Stromal cell of bone marrow (primary cell): ENCODE data around the gene PTTG1IP.
"Not testable (repeated sequence)": the region's sequence is repeated elsewhere in the genome, so short reads cannot be mapped to it uniquely, and the experiment has no call there.

Experiments used
- DNase-seq: peaks from one replicate; pipeline ENCODE4 v3.0.0-alpha.2; 2012; ENCODE audit warnings: low read depth

PTTG1IP gene

DNA sequence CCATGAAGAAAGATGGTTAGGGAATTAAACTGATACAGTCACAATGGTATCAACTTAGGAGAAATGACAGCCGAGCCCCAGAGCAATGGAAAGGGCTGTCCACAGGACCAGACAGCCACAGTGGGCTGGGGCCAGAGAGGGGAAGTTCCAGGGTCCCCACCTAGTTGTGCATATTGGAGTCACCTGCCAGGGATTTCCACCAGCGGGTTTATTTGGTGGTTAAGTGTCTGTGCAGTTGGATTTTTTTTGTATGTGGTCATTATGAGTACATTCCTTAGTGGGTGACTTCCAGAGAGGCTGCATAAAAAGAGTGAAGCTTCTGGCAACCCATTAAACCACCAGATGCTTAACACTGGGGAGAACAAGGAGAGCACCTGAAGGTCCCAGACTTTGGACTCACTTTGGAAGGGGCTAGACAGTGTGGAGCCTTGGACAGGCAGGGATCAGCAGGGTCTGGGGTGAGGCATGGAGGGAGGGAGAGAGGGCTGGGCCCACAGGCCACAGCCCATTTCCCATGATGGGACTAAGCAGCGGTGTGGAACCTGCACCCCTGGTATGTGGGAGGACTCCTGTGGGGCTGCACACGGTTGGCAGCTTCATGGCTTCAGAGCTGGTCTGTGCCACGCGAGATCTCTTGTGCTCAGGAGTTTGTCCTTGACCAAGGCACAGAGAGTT is 7.8 kb upstream of the PTTG1IP start:
- no peak for DNase-seq

GRCh38 chr21:44880405-44881197 is 7.1 kb upstream of the PTTG1IP start:
- DNase-seq = no peak

- not testable (repeated sequence) for DNase-seq
These were observed 5.7 kb upstream of the PTTG1IP start for GRCh38 chr21:44879238-44879637.

DNA sequence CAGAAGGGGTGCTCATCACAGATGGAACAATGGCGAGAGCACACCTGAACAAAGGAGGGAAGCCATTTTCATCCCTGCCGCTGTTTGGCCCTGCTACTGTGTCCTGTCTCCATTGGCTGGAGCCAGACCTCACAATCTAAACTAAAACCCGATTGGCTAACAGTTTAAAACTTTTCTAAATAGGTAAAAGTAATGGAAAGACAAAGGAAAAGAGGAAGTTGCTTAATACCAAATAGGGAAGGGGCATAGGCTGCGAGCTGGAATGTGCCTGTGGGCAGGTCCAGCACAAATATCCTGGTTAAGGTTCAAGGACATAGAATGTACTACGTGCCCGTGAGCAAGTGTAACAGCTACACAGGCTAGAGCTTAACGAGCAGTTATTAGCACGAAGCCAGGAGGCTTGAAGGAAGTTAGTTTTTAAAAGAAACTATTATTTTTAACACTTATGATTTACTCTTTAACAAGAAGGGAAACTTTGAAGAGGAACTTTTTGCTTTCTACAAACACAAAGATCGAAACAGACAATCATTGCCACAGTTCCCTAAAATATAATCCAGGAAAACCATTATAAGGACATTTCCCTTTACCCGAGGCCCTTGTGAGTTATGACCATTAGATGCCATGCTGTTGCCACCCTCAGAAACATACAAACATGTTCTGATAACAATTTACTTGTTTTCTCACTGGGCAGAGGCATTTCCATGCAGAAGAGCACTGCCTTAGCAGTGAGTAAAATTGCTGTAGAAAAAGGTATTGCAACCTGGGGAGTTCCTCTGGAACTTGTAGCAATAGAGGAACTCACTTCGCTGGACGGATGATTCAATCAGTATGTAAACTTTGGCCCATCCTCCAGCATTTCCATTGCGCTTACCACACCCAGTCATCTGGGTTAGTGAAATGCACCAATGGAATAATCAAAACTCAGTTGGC is 4.8 kb upstream of the PTTG1IP start:
- no peak for DNase-seq

GRCh38 chr21:44876849-44877575 is 3.5 kb upstream of the PTTG1IP start:
- DNase-seq = no peak

DNA sequence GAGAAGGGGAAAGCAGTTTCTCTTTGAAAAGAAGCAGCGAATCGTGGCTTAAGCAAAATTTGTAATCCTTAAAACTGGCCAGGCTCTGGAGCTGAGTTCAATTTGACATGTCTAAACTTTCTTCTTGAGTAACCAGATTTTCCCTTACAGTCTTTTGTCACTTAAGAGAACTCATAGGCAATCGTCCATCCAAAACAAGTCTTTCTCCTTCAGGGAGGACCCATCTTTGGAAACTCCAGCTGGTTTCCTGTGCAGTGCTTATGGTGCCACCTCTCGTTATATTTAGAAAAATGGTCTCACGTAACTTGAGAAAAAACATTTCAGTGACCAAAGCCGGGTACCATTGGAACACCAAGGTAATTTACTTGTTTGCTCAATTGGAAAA is 1.8 kb upstream of the PTTG1IP start:
- peak; percentile 54 for DNase-seq

DNA sequence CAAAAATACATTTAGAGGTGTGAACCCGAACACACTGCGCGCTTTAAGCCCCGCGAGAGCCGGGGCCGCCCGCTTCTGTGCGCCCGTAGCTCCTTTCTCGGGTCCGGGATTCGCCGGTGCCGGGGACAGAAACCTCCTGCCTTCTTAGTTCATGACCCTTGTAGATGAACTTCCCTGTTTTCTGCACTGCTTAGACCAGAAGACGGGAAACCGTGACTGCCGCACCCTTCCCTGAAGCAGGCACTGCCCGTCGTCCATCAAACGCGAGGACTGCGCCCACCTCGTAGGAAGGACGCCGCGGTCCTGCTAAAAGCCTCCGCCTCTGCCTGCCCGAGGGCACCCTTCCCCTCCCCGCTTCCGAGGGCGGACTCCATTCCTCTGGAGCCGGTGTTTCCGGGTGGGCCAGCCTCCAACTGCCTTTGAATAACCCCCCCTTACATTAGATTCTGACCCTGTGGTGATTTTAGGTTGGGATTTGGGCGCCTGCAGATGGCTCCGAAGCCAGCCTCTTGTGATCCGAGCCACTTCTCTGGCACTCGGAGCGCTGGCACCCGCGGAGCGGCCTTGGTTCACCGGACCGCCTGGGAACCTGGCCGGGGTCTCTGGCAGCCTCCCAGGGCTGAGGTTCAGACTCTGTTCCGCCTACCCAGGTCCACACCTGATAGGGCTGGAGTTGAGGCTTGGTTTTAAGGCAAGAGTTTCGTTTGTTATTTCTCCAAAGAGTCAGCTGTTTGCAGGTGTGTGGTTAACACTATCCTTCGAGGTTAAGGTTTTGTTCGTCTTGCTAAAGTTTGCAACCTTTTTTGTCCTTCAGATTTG is 1.2 kb upstream of the PTTG1IP start:
- DNase-seq = no peak

DNA sequence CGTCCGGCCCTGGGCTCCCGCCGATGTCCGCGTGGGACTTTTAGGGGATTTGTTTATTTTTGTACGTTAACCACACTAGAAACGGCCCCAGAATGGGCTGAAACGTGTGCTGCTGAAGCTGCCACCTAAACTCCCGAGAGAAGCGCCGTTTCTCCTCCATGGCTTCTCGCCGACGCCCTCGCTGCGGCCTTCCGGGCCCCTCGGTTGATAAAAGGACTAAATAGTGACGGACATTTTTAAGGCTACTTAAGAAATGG is 678 bp upstream of the PTTG1IP start:
- no peak for DNase-seq

- no peak for DNase-seq
These were observed 688 bp downstream of the PTTG1IP start for GRCh38 chr21:44872649-44873355.

- DNase-seq = no peak
These were observed 1.2 kb downstream of the PTTG1IP start for GRCh38 chr21:44872323-44872648.

DNA sequence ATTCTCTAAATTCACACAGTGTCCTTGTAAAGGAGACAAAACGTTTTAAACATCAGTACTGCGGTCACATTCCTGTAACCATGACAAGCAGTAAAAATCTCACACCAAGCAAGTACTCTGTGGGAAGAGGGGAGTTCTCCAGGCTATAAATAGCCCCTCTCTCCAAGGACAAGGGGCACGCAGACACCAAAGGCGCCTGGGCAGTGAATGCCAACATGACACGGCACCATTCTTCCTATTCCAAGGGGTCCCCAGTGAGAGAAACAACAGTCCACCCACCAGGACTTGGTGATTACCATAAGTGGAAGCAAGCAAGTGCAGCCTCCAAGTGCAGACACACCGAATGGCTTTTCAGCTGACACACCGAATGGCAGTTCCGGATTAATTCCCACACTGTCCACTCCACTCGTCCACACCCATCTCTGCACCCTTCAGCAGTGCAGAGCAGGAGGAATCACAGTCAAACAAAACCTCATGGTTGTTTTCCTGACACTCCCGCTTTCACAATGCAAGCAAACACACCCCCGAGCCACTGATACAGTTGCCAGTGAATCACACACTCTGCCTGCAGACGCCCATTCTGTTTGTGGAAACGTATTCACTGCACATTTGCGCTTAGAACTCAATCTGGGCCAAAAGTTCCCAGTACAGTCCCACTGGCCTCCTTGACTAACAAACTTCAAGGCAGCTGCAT is 1.8 kb downstream of the PTTG1IP start:
- peak; percentile 75 for DNase-seq

- DNase-seq = no peak
These were observed 2.6 kb downstream of the PTTG1IP start for GRCh38 chr21:44870748-44871495.

DNA sequence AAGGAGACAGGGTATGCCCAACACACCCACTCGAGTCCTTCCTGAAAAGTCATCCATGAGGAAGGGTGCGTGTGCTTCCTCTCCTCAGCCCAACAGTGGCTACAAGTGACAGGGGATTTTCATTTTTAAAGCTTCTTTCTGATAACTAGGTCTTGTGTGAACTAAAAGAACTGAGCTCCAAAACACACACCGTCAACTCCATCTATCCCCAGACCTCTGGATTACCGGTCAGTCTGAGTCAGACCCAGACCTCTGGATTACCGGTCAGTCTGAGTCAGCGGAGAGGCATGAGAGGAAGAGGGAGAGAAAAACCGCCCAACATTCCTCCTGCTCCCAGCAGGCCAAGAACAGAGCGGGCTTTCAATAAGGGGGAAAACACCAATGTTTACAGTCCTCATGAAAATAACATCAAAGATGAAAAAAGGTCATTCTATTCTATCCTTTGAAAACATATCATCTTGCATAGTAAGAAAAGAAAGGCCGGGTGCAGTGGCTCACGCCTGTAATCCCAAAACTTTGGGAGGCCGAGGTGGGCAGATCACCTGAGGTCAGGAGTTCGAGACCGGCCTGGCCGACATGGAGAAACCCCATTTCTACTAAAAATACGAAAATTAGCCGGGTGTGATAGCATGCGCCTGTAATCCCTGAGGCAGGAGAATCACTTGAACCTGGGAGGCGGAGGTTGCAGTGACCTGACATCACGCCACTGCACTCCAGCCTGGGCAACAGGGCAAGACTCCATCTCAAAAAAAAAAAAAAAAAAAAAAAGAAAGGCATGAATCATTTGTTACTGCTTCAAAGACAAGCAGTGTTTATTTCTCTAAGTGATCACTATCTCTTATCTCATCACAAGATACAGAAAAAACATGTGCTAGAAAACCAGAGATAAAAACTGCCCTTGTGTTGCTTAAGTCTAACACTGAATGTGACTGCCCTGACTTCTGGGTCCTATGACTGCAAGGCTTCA is 3.4 kb downstream of the PTTG1IP start:
- peak; percentile 86 for DNase-seq

- DNase-seq = no peak
These were observed 4.8 kb downstream of the PTTG1IP start for GRCh38 chr21:44868707-44869106.

DNA sequence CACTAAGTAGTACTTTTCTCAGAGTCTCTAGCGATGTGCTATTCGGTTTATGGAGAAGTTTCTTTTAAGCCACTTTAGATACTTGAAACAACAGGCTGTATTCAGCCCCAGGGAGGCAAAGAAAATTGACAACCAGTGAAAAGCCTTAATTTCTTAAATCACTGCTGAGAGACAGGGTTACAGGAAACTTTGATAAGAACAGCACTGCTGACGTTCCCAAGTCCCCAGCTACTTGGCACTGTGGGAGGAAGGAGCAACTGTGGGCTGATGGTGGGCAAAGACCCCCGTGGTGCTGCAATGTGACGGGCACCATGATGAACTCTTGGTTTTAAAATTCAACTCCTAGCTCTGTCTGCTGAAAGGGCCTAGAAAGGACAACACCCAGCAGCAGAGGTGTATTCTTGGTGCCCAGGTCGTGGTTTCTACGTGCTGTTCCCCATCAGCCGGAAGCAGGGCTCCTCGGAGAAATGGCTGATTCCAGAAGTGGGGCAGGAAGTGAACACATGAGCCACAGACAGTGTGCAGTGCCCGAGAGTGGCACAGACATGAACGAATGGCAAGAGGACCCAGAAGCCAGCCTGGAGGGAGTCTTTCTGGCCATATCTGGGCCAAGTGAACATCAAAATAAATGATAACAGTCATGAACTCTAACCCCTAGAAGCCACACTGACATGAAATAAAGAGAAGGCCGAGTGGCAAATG is 5.3 kb downstream of the PTTG1IP start:
- no peak for DNase-seq

DNA sequence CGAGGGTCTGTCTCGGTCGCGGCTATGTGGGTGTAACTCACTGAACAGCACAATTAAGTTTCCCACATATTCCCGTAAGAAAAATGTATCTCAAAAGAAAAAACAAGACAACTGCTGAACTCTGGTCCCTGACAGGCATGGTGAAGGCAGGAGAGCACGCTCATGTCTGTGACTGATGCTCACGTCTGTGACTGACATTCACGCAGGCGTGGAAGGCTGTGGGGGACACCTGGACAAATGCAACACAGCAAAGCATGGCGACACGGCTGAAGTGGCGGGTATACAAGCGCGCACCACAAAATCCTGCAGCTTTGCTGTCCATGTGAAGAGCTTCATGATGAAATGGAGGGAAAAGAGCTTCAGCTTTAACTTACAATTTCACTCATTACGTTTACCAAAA is 6.0 kb downstream of the PTTG1IP start:
- no peak for DNase-seq

GRCh38 chr21:44866780-44867179 is 6.7 kb downstream of the PTTG1IP start:
- no peak for DNase-seq
